Coronary artery (tissue), 2 donors: ENCODE measurements around the gene MAST2.

Source experiments
- DNase-seq: peaks from one replicate; pipeline ENCODE4 v3.0.0-alpha.2; 2017; ENCODE audit warnings: low spot score
- H3K27ac ChIP-seq, 2 donors: fragments of 200-600 bp; sonication (generic); one replicate each; pipeline ENCODE4 v1.5.1; 2016 to 2019
- H3K4me3 ChIP-seq: fragments of 200-600 bp; sonication (generic); 2 replicates; pipeline ENCODE4 v1.5.1; 2016; ENCODE audit warnings: mild to moderate bottlenecking, moderate library complexity
- CTCF ChIP-seq: fragments of 200-600 bp; sonication (generic); IDR thresholded peaks from one replicate; pipeline ENCODE4 v1.5.1; 2019; ENCODE audit warnings: antibody characterized with exemption

The MAST2 gene

GRCh38 chr1:45883658-45884057, 80.2 kb downstream of the MAST2 start:
- H3K4me3 ChIP-seq: no peak overlapping the region
- H3K27ac ChIP-seq: no peak overlapping the region
- DNase-seq: no peak
- TF ChIP-seq CTCF: no peak

- no peak overlapping the region for H3K27ac ChIP-seq
- no peak for TF ChIP-seq CTCF
- H3K4me3 ChIP-seq: no peak overlapping the region
- no peak for DNase-seq
Observed at GRCh38 chr1:45884700-45885099, 81.3 kb downstream of the MAST2 start.

- TF ChIP-seq CTCF: no peak
- Histone ChIP-seq H3K27ac (no peak overlapping the region), H3K4me3 (no peak overlapping the region)
- DNase-seq: no peak
Observed at GRCh38 chr1:45886229-45886628, 82.8 kb downstream of the MAST2 start.

GRCh38 chr1:45887156-45887842, 83.9 kb downstream of the MAST2 start:
- no peak for DNase-seq
- H3K27ac ChIP-seq: no peak overlapping the region
- H3K4me3 ChIP-seq: no peak overlapping the region
- TF ChIP-seq CTCF: no peak

GRCh38 chr1:45890078-45890477, 86.7 kb downstream of the MAST2 start:
- DNase-seq: no peak
- H3K4me3 ChIP-seq: no peak overlapping the region
- H3K27ac ChIP-seq: no peak overlapping the region
- no peak for TF ChIP-seq CTCF

GRCh38 chr1:45891087-45891486, 87.7 kb downstream of the MAST2 start:
- TF ChIP-seq CTCF: no peak
- H3K27ac ChIP-seq: no peak overlapping the region

GRCh38 chr1:45892068-45892785, 88.8 kb downstream of the MAST2 start:
- H3K4me3 ChIP-seq: peak overlapping the region; percentile 8

More at GRCh38 chr1:45891087-45891486, 87.7 kb downstream of the MAST2 start:
- H3K4me3 ChIP-seq: no peak overlapping the region
- DNase-seq: no peak

More at GRCh38 chr1:45892068-45892785, 88.8 kb downstream of the MAST2 start:
- H3K27ac ChIP-seq: peak overlapping the region; percentile 63 to 75
- no peak for DNase-seq
- TF ChIP-seq CTCF: no peak
